Loucy (cell line): Measurements from ENCODE around the gene NTSR2.

Experiments
- H2AFZ ChIP-seq: fragments of 200-600 bp; sonication (generic); 2 replicates; pipeline ENCODE4 v1.6.0; 2016; ENCODE audit warnings: antibody characterized with exemption, mild to moderate bottlenecking, low read length, moderate library complexity
- H3F3A ChIP-seq: fragments of 200-600 bp; 2 replicates; pipeline ENCODE4 v1.6.0; 2016; ENCODE audit warnings: antibody characterized with exemption, low read depth, mild to moderate bottlenecking
- H3K27me3 ChIP-seq: fragments of 200-600 bp; sonication (generic); 2 replicates; pipeline ENCODE4 v1.6.1; 2014; ENCODE audit warnings: low read length, mild to moderate bottlenecking; ENCODE audit not compliant: insufficient read depth, poor library complexity, severe bottlenecking
- H3K36me3 ChIP-seq: fragments of 200-600 bp; sonication (generic); 2 replicates; pipeline ENCODE4 v1.6.1; 2016; ENCODE audit warnings: low read length; ENCODE audit not compliant: insufficient read depth
- H3K4me1 ChIP-seq: fragments of 200-600 bp; sonication (generic); 2 replicates; pipeline ENCODE4 v1.5.1; 2014; ENCODE audit warnings: low read length, mild to moderate bottlenecking; ENCODE audit not compliant: insufficient read depth, poor library complexity, severe bottlenecking
- H3K4me2 ChIP-seq: fragments of 200-600 bp; sonication (generic); 2 replicates; pipeline ENCODE4 v1.6.0; 2014; ENCODE audit warnings: antibody characterized with exemption, low read length, low read depth, mild to moderate bottlenecking; ENCODE audit not compliant: poor library complexity, severe bottlenecking
- H3K4me3 ChIP-seq: fragments of 200-600 bp; sonication (generic); 2 replicates; pipeline ENCODE4 v1.5.1; 2014; ENCODE audit warnings: low read length, mild to moderate bottlenecking, mixed read lengths; ENCODE audit not compliant: poor library complexity, severe bottlenecking
- H3K79me2 ChIP-seq: fragments of 200-600 bp; sonication (generic); 2 replicates; pipeline ENCODE4 v1.6.1; 2014; ENCODE audit warnings: low read length; ENCODE audit not compliant: insufficient read depth
- H3K9ac ChIP-seq: fragments of 200-600 bp; sonication (generic); 2 replicates; pipeline ENCODE4 v1.6.0; 2014; ENCODE audit warnings: mild to moderate bottlenecking, low read depth, low read length, moderate library complexity; ENCODE audit not compliant: poor library complexity, severe bottlenecking
- H3K9me2 ChIP-seq: fragments of 200-600 bp; sonication (generic); replicated peaks from 2 replicates; pipeline ENCODE4 v1.6.1; 2016; ENCODE audit warnings: low read depth, low read length, mixed read lengths
- H3K9me3 ChIP-seq: fragments of 200-600 bp; sonication (generic); 2 replicates; pipeline ENCODE4 v1.6.1; 2014; ENCODE audit warnings: mild to moderate bottlenecking, antibody characterized with exemption, low read length, low read depth; ENCODE audit not compliant: insufficient read depth
- H4K20me1 ChIP-seq: fragments of 200-600 bp; sonication (generic); 2 replicates; pipeline ENCODE4 v1.6.0; 2014; ENCODE audit warnings: antibody characterized with exemption, low read length, mild to moderate bottlenecking; ENCODE audit not compliant: insufficient read depth, poor library complexity, severe bottlenecking
- EZH2phosphoT487 ChIP-seq: fragments of 200-600 bp; IDR thresholded peaks from 2 replicates; pipeline ENCODE4 v1.6.1; 2018; ENCODE audit warnings: antibody characterized with exemption, mild to moderate bottlenecking, moderate library complexity, borderline replicate concordance
- TF ChIP-seq, protein P1 (sequence below): fragments of 200-600 bp; sonication (generic); conservative IDR thresholded peaks from 2 replicates; pipeline ENCODE4 v1.5.1; 2014; ENCODE audit warnings: mild to moderate bottlenecking, antibody characterized with exemption, low read length

The NTSR2 gene

DNA sequence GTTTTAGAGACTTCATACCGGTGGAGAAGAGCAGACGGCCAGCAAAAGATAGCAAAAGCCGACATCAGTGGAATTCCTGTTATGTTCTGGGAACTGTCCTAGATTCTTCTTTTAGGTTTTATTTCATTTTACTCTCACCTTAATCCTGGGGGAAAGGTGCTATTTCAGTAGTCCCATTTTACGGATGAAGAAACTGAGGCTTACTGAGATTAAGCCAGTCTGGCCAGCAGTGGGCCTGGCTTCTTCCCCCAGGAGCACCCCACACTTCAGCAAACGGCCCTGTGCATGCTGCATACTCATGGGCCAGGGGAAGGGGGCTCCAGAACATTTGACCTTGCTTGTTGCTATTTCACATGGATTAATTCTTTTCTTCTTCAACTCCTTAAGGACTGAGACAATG, 56.7 kb downstream of the NTSR2 start:
- Histone ChIP-seq H3K79me2 (no peaks in the 10 kb centered on the region), H3K4me3 (no peak overlapping the region), H3K9ac (no peak overlapping the region), H3K4me2 (no peak overlapping the region), H3K4me1 (no peaks in the 10 kb centered on the region), H3K36me3 (no peaks in the 10 kb centered on the region), H3K9me3 (no peaks in the 10 kb centered on the region), H3F3A (no peaks in the 10 kb centered on the region), H3K27me3 (no peaks in the 10 kb centered on the region), H3K9me2 (no peaks in the 10 kb centered on the region), H4K20me1 (no peaks in the 10 kb centered on the region), H2AFZ (no peak overlapping the region)
- TF ChIP-seq EZH2phosphoT487: no peak
- TF ChIP-seq, protein P1, sequence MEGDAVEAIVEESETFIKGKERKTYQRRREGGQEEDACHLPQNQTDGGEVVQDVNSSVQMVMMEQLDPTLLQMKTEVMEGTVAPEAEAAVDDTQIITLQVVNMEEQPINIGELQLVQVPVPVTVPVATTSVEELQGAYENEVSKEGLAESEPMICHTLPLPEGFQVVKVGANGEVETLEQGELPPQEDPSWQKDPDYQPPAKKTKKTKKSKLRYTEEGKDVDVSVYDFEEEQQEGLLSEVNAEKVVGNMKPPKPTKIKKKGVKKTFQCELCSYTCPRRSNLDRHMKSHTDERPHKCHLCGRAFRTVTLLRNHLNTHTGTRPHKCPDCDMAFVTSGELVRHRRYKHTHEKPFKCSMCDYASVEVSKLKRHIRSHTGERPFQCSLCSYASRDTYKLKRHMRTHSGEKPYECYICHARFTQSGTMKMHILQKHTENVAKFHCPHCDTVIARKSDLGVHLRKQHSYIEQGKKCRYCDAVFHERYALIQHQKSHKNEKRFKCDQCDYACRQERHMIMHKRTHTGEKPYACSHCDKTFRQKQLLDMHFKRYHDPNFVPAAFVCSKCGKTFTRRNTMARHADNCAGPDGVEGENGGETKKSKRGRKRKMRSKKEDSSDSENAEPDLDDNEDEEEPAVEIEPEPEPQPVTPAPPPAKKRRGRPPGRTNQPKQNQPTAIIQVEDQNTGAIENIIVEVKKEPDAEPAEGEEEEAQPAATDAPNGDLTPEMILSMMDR: no peak

DNA sequence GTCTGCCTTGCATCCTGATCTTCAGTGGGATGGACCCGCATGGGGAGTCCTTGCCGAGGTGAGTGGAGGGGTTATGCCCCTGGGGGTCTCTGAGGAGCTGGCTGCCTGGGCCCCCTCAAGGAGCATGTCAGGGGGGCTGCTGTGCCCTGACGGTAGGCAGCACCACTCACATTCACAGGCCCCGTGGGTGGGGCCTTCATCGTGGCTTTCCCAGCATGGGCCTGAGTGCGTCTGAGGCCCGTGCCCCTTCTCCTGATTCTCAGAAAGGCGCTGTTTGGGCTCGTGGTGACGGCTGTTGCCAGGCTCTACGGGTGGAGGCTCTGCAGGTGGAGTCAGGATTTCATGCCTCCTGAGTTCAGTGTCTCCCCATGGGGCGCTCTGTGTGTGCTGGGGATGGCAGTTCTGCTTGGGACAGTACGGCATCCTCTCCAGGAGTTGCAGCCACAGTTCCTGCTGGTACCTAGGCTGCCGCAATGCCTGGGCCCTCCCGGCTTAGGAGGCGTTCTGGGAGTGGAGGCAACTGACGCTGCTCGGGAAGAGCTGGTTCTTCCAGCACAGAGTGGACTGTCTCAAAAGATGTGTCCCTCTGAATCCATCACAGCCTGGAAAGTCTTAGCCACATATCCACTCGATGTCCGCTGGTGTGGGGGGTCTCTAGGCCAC, 57.3 kb downstream of the NTSR2 start:
- TF ChIP-seq, protein P1: no peak
- no peak for TF ChIP-seq EZH2phosphoT487

DNA sequence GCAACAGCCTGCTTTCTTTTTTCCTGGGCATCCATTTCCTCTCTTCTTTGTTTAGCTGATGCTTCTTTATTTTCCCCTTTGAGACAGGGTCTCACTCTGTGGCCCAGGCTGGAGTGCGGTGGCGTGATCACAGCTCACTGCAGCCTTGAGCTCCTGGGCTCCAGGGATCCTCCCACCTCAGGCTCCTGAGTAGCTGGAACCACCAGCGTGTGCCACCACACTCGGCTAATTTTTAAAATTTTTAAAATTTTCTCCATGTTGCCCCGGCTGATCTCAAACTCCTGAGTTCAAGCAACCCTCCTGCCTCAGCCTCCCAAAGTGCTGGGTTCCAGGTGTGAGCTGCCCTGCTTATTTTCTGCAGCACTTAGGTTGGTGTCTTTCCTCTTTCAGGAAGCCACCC, 58.7 kb downstream of the NTSR2 start:
- no peaks in the 10 kb centered on the region for H3K27me3 ChIP-seq
- no peaks in the 10 kb centered on the region for H3F3A ChIP-seq
- TF ChIP-seq, protein P1: no peak
- no peak for TF ChIP-seq EZH2phosphoT487
- H3K79me2 ChIP-seq: no peaks in the 10 kb centered on the region
- no peak overlapping the region for H3K9ac ChIP-seq
- no peak overlapping the region for H3K4me3 ChIP-seq
- H3K4me1 ChIP-seq: no peaks in the 10 kb centered on the region
- H3K9me3 ChIP-seq: no peaks in the 10 kb centered on the region
- H4K20me1 ChIP-seq: no peaks in the 10 kb centered on the region
- no peaks in the 10 kb centered on the region for H3K9me2 ChIP-seq
- no peaks in the 10 kb centered on the region for H3K36me3 ChIP-seq
- H3K4me2 ChIP-seq: no peak overlapping the region
- no peak overlapping the region for H2AFZ ChIP-seq

More for the DNA sequence above, 57.3 kb downstream of the NTSR2 start:
- Histone ChIP-seq H3K4me1 (no peaks in the 10 kb centered on the region), H3K79me2 (no peaks in the 10 kb centered on the region), H3K36me3 (no peaks in the 10 kb centered on the region), H2AFZ (no peak overlapping the region), H3K9ac (no peak overlapping the region), H3K4me2 (no peak overlapping the region), H3F3A (no peaks in the 10 kb centered on the region), H3K4me3 (no peak overlapping the region), H3K9me2 (no peaks in the 10 kb centered on the region), H3K9me3 (no peaks in the 10 kb centered on the region), H4K20me1 (no peaks in the 10 kb centered on the region), H3K27me3 (no peaks in the 10 kb centered on the region)
